H1 (cell line): ENCODE results near the gene ATP2C1. TPM values are rescaled to one million over a fixed set of nuclear protein-coding genes. Genes with fewer than 3 reads are reported as not detected.

Experiments
- CTCF ChIA-PET: fragments of 300-600 bp; sonication (Branson Sonifier 250); formaldehyde crosslinking; loops from one replicate; lab custom pipeline; 2021; ENCODE audit not compliant: partially characterized antibody; lab: Charles Lee
- POLR2A ChIA-PET: fragments of 300-600 bp; sonication (Branson Sonifier 250); formaldehyde crosslinking; loops from one replicate; lab custom pipeline; 2021; ENCODE audit warnings: inconsistent platforms; ENCODE audit not compliant: partially characterized antibody; lab: Charles Lee
- DNase-seq, 2 experiments: peaks; one replicate each; pipeline versions ENCODE4 v3.0.0 to v3.0.0-alpha.2; 2010 to 2022; ENCODE audit warnings: low spot score in 2 of 2, low read depth in 1 of 2, mixed read lengths in 1 of 2
- FAIRE-seq: peaks from 2 replicates; lab custom pipeline; 2011; peaks lifted over from hg19 to GRCh38; lab: Jason Lieb, UNC
- H2AFZ ChIP-seq: 2 replicates; pipeline ENCODE4 v1.8.1; 2012; ENCODE audit warnings: low read length, inconsistent platforms
- H2AK5ac ChIP-seq: 2 replicates; pipeline ENCODE4 v1.6.1; 2013; ENCODE audit warnings: low read depth, low read length
- H2BK120ac ChIP-seq: replicated peaks from 2 replicates; pipeline ENCODE3; 2013; ENCODE audit warnings: low read depth, low read length, inconsistent platforms
- H2BK12ac ChIP-seq: 2 replicates; pipeline ENCODE4 v1.6.1; 2013; ENCODE audit warnings: low read depth, low read length
- H2BK15ac ChIP-seq: 2 replicates; pipeline ENCODE4 v1.6.1; 2013; ENCODE audit warnings: low read length
- H2BK20ac ChIP-seq: 2 replicates; pipeline ENCODE4 v1.6.1; 2013; ENCODE audit warnings: low read length
- H2BK5ac ChIP-seq: 2 replicates; pipeline ENCODE4 v1.6.1; 2013; ENCODE audit warnings: low read depth, low read length
- H3K14ac ChIP-seq: 2 replicates; pipeline ENCODE4 v1.6.1; 2013; ENCODE audit warnings: inconsistent platforms; ENCODE audit not compliant: insufficient read length
- H3K18ac ChIP-seq: 2 replicates; pipeline ENCODE4 v1.6.1; 2013; ENCODE audit warnings: low read length; ENCODE audit errors: extremely low read depth
- H3K23ac ChIP-seq: 2 replicates; pipeline ENCODE4 v1.6.1; 2013; ENCODE audit warnings: inconsistent platforms; ENCODE audit not compliant: insufficient read length
- H3K23me2 ChIP-seq: 2 replicates; pipeline ENCODE4 v1.6.1; 2013; ENCODE audit warnings: low read depth, low read length
- H3K27ac ChIP-seq: 2 replicates; pipeline ENCODE4 v1.6.1; 2011; ENCODE audit warnings: low read depth, low read length, inconsistent platforms
- H3K27me3 ChIP-seq, 4 experiments: replicated peaks in 1 of 4; 1 replicate in 1 of 4; 2 replicates in 3 of 4; pipeline versions ENCODE4 v1.6.1 to v1.8.1; 2011 to 2013; ENCODE audit warnings: low read length in 3 of 4, mild to moderate bottlenecking in 3 of 4, inconsistent platforms in 2 of 4, mixed read lengths in 2 of 4, moderate library complexity in 1 of 4; ENCODE audit not compliant: control insufficient read depth in 3 of 4, insufficient read depth in 3 of 4; ENCODE audit errors: extremely low read depth in 1 of 4
- H3K36me3 ChIP-seq, 4 experiments: 2 replicates each; pipeline versions ENCODE4 v1.6.1 to v1.8.1; 2011 to 2013; ENCODE audit warnings: mild to moderate bottlenecking in 4 of 4, low read length in 3 of 4, moderate library complexity in 2 of 4, control low read depth in 1 of 4, inconsistent platforms in 1 of 4; ENCODE audit not compliant: insufficient read depth in 4 of 4, control insufficient read depth in 2 of 4
- H3K4ac ChIP-seq: replicated peaks from 2 replicates; pipeline ENCODE3; 2013; ENCODE audit warnings: low read length, low read depth, mixed read lengths, inconsistent platforms; ENCODE audit not compliant: insufficient read length
- H3K4me1 ChIP-seq, 4 experiments: replicated peaks in 1 of 4; 1 replicate in 1 of 4; 2 replicates in 3 of 4; pipeline versions ENCODE4 v1.6.1 to v1.8.1; 2011 to 2013; ENCODE audit warnings: low read length in 3 of 4, inconsistent platforms in 2 of 4, mixed read lengths in 1 of 4; ENCODE audit not compliant: insufficient read depth in 4 of 4, control insufficient read depth in 3 of 4
- H3K4me2 ChIP-seq, 2 experiments: 2 replicates each; pipeline versions ENCODE4 v1.6.1 to v1.8.1; 2011 to 2013; ENCODE audit warnings: low read depth in 2 of 2, low read length in 2 of 2, control low read depth in 1 of 2, inconsistent platforms in 1 of 2, mild to moderate bottlenecking in 1 of 2; ENCODE audit not compliant: insufficient read depth in 1 of 2
- H3K4me3 ChIP-seq, 4 experiments: fragments of 200-600, 300-600 bp in 1 of 4; sonication (generic), shearing (Covaris generic), sonication (Bioruptor Twin) in 1 of 4; 2 replicates each; pipeline versions ENCODE4 v1.5.1 to v1.8.1; 2011 to 2016; ENCODE audit warnings: low read length in 4 of 4, low read depth in 3 of 4, control low read depth in 2 of 4, inconsistent platforms in 2 of 4, mild to moderate bottlenecking in 2 of 4, mixed read lengths in 1 of 4, moderate library complexity in 1 of 4; ENCODE audit not compliant: insufficient read depth in 2 of 4; ENCODE audit errors: extremely low read depth in 1 of 4
- H3K56ac ChIP-seq: replicated peaks from 2 replicates; pipeline ENCODE3; 2013; ENCODE audit warnings: low read depth, mild to moderate bottlenecking, mixed read lengths, low read length, inconsistent platforms; ENCODE audit not compliant: insufficient read length
- H3K79me1 ChIP-seq: 2 replicates; pipeline ENCODE4 v1.6.1; 2013; ENCODE audit warnings: low read depth, low read length, control low read depth
- H3K79me2 ChIP-seq, 2 experiments: 2 replicates each; pipeline versions ENCODE4 v1.6.1 to v1.8.1; 2012 to 2013; ENCODE audit warnings: low read length in 2 of 2, mild to moderate bottlenecking in 2 of 2, inconsistent platforms in 1 of 2; ENCODE audit not compliant: insufficient read depth in 2 of 2, control insufficient read depth in 1 of 2
- H3K9ac ChIP-seq, 4 experiments: replicated peaks in 1 of 4; 1 replicate in 1 of 4; 2 replicates in 3 of 4; pipeline versions ENCODE4 v1.6.1 to v1.8.1; 2011 to 2013; ENCODE audit warnings: low read depth in 3 of 4, low read length in 3 of 4, control low read depth in 2 of 4, mild to moderate bottlenecking in 2 of 4, moderate library complexity in 2 of 4, inconsistent platforms in 1 of 4; ENCODE audit errors: extremely low read depth in 1 of 4
- H3K9me3 ChIP-seq, 2 experiments: 2 replicates each; pipeline versions ENCODE4 v1.6.1 to v1.8.1; 2012 to 2013; ENCODE audit warnings: mild to moderate bottlenecking in 2 of 2, moderate library complexity in 2 of 2, control low read depth in 1 of 2, inconsistent platforms in 1 of 2, low read depth in 1 of 2, low read length in 1 of 2, mixed read lengths in 1 of 2; ENCODE audit not compliant: insufficient read depth in 2 of 2
- H4K20me1 ChIP-seq, 2 experiments: replicated peaks in 1 of 2; 2 replicates each; pipeline versions ENCODE3 to v1.8.1; 2011 to 2013; ENCODE audit warnings: inconsistent platforms in 2 of 2, low read length in 2 of 2, mild to moderate bottlenecking in 1 of 2; ENCODE audit not compliant: insufficient read depth in 2 of 2, control insufficient read depth in 1 of 2
- H4K5ac ChIP-seq: 2 replicates; pipeline ENCODE4 v1.6.1; 2013; ENCODE audit warnings: low read length, low read depth, mixed read lengths, inconsistent platforms; ENCODE audit not compliant: insufficient read length
- H4K8ac ChIP-seq: 2 replicates; pipeline ENCODE4 v1.8.0; 2013; ENCODE audit warnings: mild to moderate bottlenecking, moderate library complexity, low read length, inconsistent platforms; ENCODE audit not compliant: insufficient read depth; ENCODE audit errors: extremely low read depth
- H4K91ac ChIP-seq: replicated peaks from 2 replicates; pipeline ENCODE3; 2013; ENCODE audit warnings: low read length, mixed read lengths, inconsistent platforms; ENCODE audit not compliant: insufficient read length
- CEBPB ChIP-seq: IDR thresholded peaks from 2 replicates; pipeline ENCODE4 v1.6.1; 2012; ENCODE audit warnings: low read depth, low read length
- CHD2 ChIP-seq: IDR thresholded peaks from 2 replicates; pipeline ENCODE4 v1.6.1; 2012; ENCODE audit warnings: low read length, improper control_type of control experiment
- CTBP2 ChIP-seq: IDR thresholded peaks from 2 replicates; pipeline ENCODE4 v1.7.0; 2011; ENCODE audit warnings: borderline replicate concordance, mild to moderate bottlenecking, moderate library complexity, mixed read lengths, low read length; ENCODE audit not compliant: insufficient read depth, insufficient read length
- E2F6 ChIP-seq: IDR thresholded peaks from 2 replicates; pipeline ENCODE4 v1.6.1; 2012; ENCODE audit warnings: inconsistent platforms
- EGR1 ChIP-seq: IDR thresholded peaks from 2 replicates; pipeline ENCODE4 v1.6.1; 2011; ENCODE audit warnings: low read depth, low read length, borderline replicate concordance
- GABPA ChIP-seq: IDR thresholded peaks from 2 replicates; pipeline ENCODE4 v1.6.1; 2011; ENCODE audit warnings: mild to moderate bottlenecking, low read length, moderate library complexity, borderline replicate concordance; ENCODE audit not compliant: insufficient read depth
- KDM4A ChIP-seq: IDR thresholded peaks from one replicate; pipeline ENCODE4 v1.7.1; 2012; ENCODE audit warnings: low read depth, mild to moderate bottlenecking, moderate library complexity, low read length, inconsistent platforms; ENCODE audit not compliant: severe bottlenecking
- KDM5A ChIP-seq: fragments of 200-600 bp; IDR thresholded peaks from 2 replicates; pipeline ENCODE4 v1.7.1; 2012; ENCODE audit warnings: mild to moderate bottlenecking, low read length, inconsistent platforms, mixed read lengths
- POLR2AphosphoS5 ChIP-seq: IDR thresholded peaks from 2 replicates; pipeline ENCODE4 v1.6.1; 2011; ENCODE audit warnings: low read depth, low read length
- SIRT6 ChIP-seq: IDR thresholded peaks from one replicate; pipeline ENCODE4 v1.7.1; 2012; ENCODE audit warnings: low read length, inconsistent platforms
- SIX5 ChIP-seq: IDR thresholded peaks from 2 replicates; pipeline ENCODE4 v1.6.1; 2011; ENCODE audit warnings: mild to moderate bottlenecking, low read depth, low read length
- SP1 ChIP-seq: IDR thresholded peaks from 2 replicates; pipeline ENCODE4 v1.6.1; 2011; ENCODE audit warnings: low read depth, low read length
- SP4 ChIP-seq: IDR thresholded peaks from 2 replicates; pipeline ENCODE4 v1.6.1; 2012; ENCODE audit warnings: low read length, inconsistent platforms
- TBP ChIP-seq: IDR thresholded peaks from 2 replicates; pipeline ENCODE4 v1.6.1; 2011; ENCODE audit warnings: low read depth, low read length, improper control_type of control experiment
- WGBS, 2 experiments: shearing (Covaris generic) in 1 of 2; methylation state at CpG; one replicate each; pipeline versions ENCODE4 v1.1.6 to v1.1.7; 2013 to 2015; ENCODE audit warnings: low lambda C conversion rate in 2 of 2, mixed read lengths in 2 of 2, inconsistent platforms in 1 of 2, low coverage in 1 of 2, missing lambda C conversion rate in 1 of 2; ENCODE audit not compliant: insufficient replicate concordance in 2 of 2, insufficient coverage in 1 of 2, insufficient read length in 1 of 2; ENCODE audit errors: extremely low coverage in 1 of 2, missing lambda C conversion rate in 1 of 2; 5-methylcytosine and 5-hydroxymethylcytosine counted together
- polyA plus RNA-seq, 7 experiments: library from polyadenylated mRNA; depleted of rRNA in 3 of 7; stranded (reverse) in 5 of 7; unstranded in 2 of 7; fragments of >200 nt in 5 of 7; fragments of 200-250 nt in 2 of 7; gene quantifications; 1 replicate in 5 of 7; 2 replicates in 1 of 7; 4 replicates in 1 of 7; pipeline versions ENCODE4 v1.2.1 to v1.2.3, GENCODE V29; 2011 to 2013; ENCODE audit warnings: missing spikeins in 2 of 7, mixed read lengths in 2 of 7
- total RNA-seq: library from RNA; stranded (reverse); fragmentation: NEBNext Ultra II Directional; extraction: Animal tissue kit (Norgen Biotek cat#: 25700); gene quantifications from 2 replicates; pipeline ENCODE4 v1.2.1, GENCODE V29; 2021

The ATP2C1 gene
- total and polyA plus RNA-seq, 2 of the 8 experiments (the other 6 are each of a cell fraction or from before 2014, with no cell fraction given) = 50.7 to 68.5 TPM

GRCh38 chr3:131031660-131032059 is 137.8 kb downstream of the ATP2C1 start:
- H4K8ac ChIP-seq = no peak overlapping the region
- H3K23ac ChIP-seq = no peak overlapping the region
- no peak overlapping the region for H2BK12ac ChIP-seq
- no peaks in the 10 kb centered on the region for H3K36me3 ChIP-seq
- no peak overlapping the region for H2BK20ac ChIP-seq
- H2AK5ac ChIP-seq = no peak overlapping the region
- H3K56ac ChIP-seq = no peak overlapping the region
- no peak overlapping the region for H4K5ac ChIP-seq
- no peak overlapping the region for H2BK15ac ChIP-seq
- no peaks in the 10 kb centered on the region for H3K9me3 ChIP-seq
- WGBS, 2 experiments = 89% methylated on average over 1 of the region's 3 CpGs; no CpG with 5 or more reads in 1 of the 2 experiments
- no peak overlapping the region for H4K91ac ChIP-seq
- no peak overlapping the region for H3K4me3 ChIP-seq
- no peaks in the 10 kb centered on the region for H4K20me1 ChIP-seq
- TF ChIP-seq E2F6 = no peak
- TF ChIP-seq GABPA = no peak
- no peak for TF ChIP-seq EGR1
- TF ChIP-seq SIRT6 = no peak
- TF ChIP-seq KDM5A = no peak
- no peak for TF ChIP-seq TBP
- no peak for TF ChIP-seq SP4
- TF ChIP-seq CHD2 = no peak
- no peak for TF ChIP-seq SIX5
- no peak for TF ChIP-seq POLR2AphosphoS5
- TF ChIP-seq KDM4A = no peak
- no peak for TF ChIP-seq CEBPB
- TF ChIP-seq SP1 = no peak
- no peak for TF ChIP-seq CTBP2
- TF ChIP-seq, all 59 proteins: peak for 0
- Histone ChIP-seq H3K79me2 (no peaks in the 10 kb centered on the region), H3K18ac (no peak overlapping the region), H3K27ac (no peak overlapping the region), H3K14ac (no peak overlapping the region), H2BK5ac (no peak overlapping the region), H3K23me2 (0 out of 2 replicates have a peak, but pooled peaks cover 2% of the 10 kb centered on the region), H2BK120ac (no peak overlapping the region), H3K4me1 (peaks cover 0 to 3% (median 0%) of the 10 kb centered on the region in 4 experiments; a peak in 1 of 7 replicates), H3K79me1 (no peaks in the 10 kb centered on the region), H3K4me2 (no peak overlapping the region), H3K27me3 (no peaks in the 10 kb centered on the region), H2AFZ (no peak overlapping the region), H3K9ac (no peak overlapping the region), H3K4ac (no peak overlapping the region)
- FAIRE-seq = no peak
- no peak for DNase-seq
- ChIA-PET CTCF (interaction anchor here (0.9 to 2.9 kb wide), 4 partner anchors 9 to 350 kb away, joined by 3 to 11 read pairs (median 4); partner anchors contain the start of gene NUDT16), POLR2A (interaction anchor here (0.6 kb wide), 1 partner anchor 1179 kb away, joined by 3 read pairs; no protein-coding TSS in a partner anchor)
